Measurements from ENCODE around the gene IRF1. TPM values are rescaled to one million over a fixed set of nuclear protein-coding genes. Genes with fewer than 3 reads are reported as not detected.

Gene IRF1
- total RNA-seq, 4 donors from 2014 or later, result 20.6 to 289 (median 29.6) TPM

GRCh38 chr5:132479111-132479951, 11.2 kb downstream of the IRF1 start:
- Histone ChIP-seq H3K27me3 (no peaks in the 10 kb centered on the region), H3K4me3 (no peak overlapping the region), H3K27ac (replicated peaks in 1 of 4) (peak overlapping the region in 1 of 4 donors; percentile 40), H3K9me3 (no peaks in the 10 kb centered on the region), H3K4me1 (peaks cover 45 to 62% (median 59%) of the 10 kb centered on the region in 4 donors), H3K36me3 (peaks cover 20 to 36% (median 30%) of the 10 kb centered on the region in 4 donors)
- TF ChIP-seq, protein P1, sequence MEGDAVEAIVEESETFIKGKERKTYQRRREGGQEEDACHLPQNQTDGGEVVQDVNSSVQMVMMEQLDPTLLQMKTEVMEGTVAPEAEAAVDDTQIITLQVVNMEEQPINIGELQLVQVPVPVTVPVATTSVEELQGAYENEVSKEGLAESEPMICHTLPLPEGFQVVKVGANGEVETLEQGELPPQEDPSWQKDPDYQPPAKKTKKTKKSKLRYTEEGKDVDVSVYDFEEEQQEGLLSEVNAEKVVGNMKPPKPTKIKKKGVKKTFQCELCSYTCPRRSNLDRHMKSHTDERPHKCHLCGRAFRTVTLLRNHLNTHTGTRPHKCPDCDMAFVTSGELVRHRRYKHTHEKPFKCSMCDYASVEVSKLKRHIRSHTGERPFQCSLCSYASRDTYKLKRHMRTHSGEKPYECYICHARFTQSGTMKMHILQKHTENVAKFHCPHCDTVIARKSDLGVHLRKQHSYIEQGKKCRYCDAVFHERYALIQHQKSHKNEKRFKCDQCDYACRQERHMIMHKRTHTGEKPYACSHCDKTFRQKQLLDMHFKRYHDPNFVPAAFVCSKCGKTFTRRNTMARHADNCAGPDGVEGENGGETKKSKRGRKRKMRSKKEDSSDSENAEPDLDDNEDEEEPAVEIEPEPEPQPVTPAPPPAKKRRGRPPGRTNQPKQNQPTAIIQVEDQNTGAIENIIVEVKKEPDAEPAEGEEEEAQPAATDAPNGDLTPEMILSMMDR (IDR thresholded peaks at IDR 0.05), result no peak
- no peak for TF ChIP-seq POLR2AphosphoS5 (IDR thresholded peaks at IDR 0.05)
- TF ChIP-seq EP300 (IDR thresholded peaks at IDR 0.05), result no peak
- TF ChIP-seq POLR2A (IDR thresholded peaks at IDR 0.05; ENCODE audit: low read depth), result no peak
- 86% methylated on average over 3 of the region's 3 CpGs for WGBS
- DNase-seq (ENCODE audit: extremely low spot score), result no peak
- intact Hi-C loops (cut with DNase I), result no loop called here

GRCh38 chr5:132478366-132478871, 12.2 kb downstream of the IRF1 start:
- WGBS, result 90% methylated on average over 3 of the region's 4 CpGs
- no peaks in the 10 kb centered on the region for H3K9me3 ChIP-seq
- intact Hi-C loops (cut with DNase I), result no loop called here
- peaks cover 11 to 27% (median 20%) of the 10 kb centered on the region in 4 donors for H3K36me3 ChIP-seq
- H3K27me3 ChIP-seq, result no peaks in the 10 kb centered on the region
- no peak overlapping the region for H3K4me3 ChIP-seq
- DNase-seq (ENCODE audit: extremely low spot score), result no peak
- no peak for TF ChIP-seq POLR2AphosphoS5 (IDR thresholded peaks at IDR 0.05)
- TF ChIP-seq, protein P1 (IDR thresholded peaks at IDR 0.05), result no peak
- TF ChIP-seq POLR2A (IDR thresholded peaks at IDR 0.05; ENCODE audit: low read depth), result no peak
- no peak for TF ChIP-seq EP300 (IDR thresholded peaks at IDR 0.05)
- H3K4me1 ChIP-seq, result peaks cover 45 to 66% (median 56%) of the 10 kb centered on the region in 4 donors
- peak overlapping the region in 2 of 4 donors; percentile 9 to 41 for H3K27ac ChIP-seq (replicated peaks in 1 of 4)

GRCh38 chr5:132477784-132478365, 12.7 kb downstream of the IRF1 start:
- H3K27me3 ChIP-seq, result no peaks in the 10 kb centered on the region
- H3K9me3 ChIP-seq, result no peaks in the 10 kb centered on the region
- no peak overlapping the region for H3K4me3 ChIP-seq
- no peak for DNase-seq (ENCODE audit: extremely low spot score)
- H3K4me1 ChIP-seq, result peaks cover 45 to 66% (median 54%) of the 10 kb centered on the region in 4 donors
- WGBS, result 92% methylated on average over 6 of the region's 10 CpGs
- intact Hi-C loops (cut with DNase I), result no loop called here
- H3K36me3 ChIP-seq, result peaks cover 5 to 22% (median 15%) of the 10 kb centered on the region in 4 donors
- peak overlapping the region in 2 of 4 donors; percentile 9 to 41 for H3K27ac ChIP-seq (replicated peaks in 1 of 4)
- TF ChIP-seq EP300 (IDR thresholded peaks at IDR 0.05), result no peak
- TF ChIP-seq POLR2A (IDR thresholded peaks at IDR 0.05; ENCODE audit: low read depth), result no peak
- TF ChIP-seq POLR2AphosphoS5 (IDR thresholded peaks at IDR 0.05), result no peak
- TF ChIP-seq, protein P1 (IDR thresholded peaks at IDR 0.05), result no peak

- intact Hi-C loops (cut with DNase I), result no loop called here
- H3K27ac ChIP-seq (replicated peaks in 1 of 4), result peak overlapping the region; percentile 63 to 80 (median 70)
- H3K27me3 ChIP-seq, result no peaks in the 10 kb centered on the region
- 93% methylated on average over 4 of the region's 7 CpGs for WGBS
- no peak for DNase-seq (ENCODE audit: extremely low spot score)
- H3K4me1 ChIP-seq, result peaks cover 45 to 66% (median 54%) of the 10 kb centered on the region in 4 donors
- H3K9me3 ChIP-seq, result no peaks in the 10 kb centered on the region
- H3K36me3 ChIP-seq, result peaks cover 0 to 16% (median 12%) of the 10 kb centered on the region in 4 donors
- TF ChIP-seq, protein P1 (IDR thresholded peaks at IDR 0.05), result no peak
- TF ChIP-seq EP300 (IDR thresholded peaks at IDR 0.05), result no peak
- TF ChIP-seq POLR2AphosphoS5 (IDR thresholded peaks at IDR 0.05), result peak in 1 of 2 donors; percentile 15
- no peak for TF ChIP-seq POLR2A (IDR thresholded peaks at IDR 0.05; ENCODE audit: low read depth)
- H3K4me3 ChIP-seq, result no peak overlapping the region
Measured at GRCh38 chr5:132476876-132477781, 13.4 kb downstream of the IRF1 start.
